Transverse colon (tissue), 3 donors: ENCODE data around the gene PNPLA2.

Experiments used
- CTCF ChIP-seq, 5 experiments: fragments of 200-600 bp in 3 of 5; fragments of 450-650 bp in 2 of 5; sonication (generic) in 3 of 5; IDR thresholded peaks; 1 replicate in 2 of 5; 2 replicates in 3 of 5; pipeline ENCODE4 v1.5.1; 2016 to 2017; ENCODE audit warnings: antibody characterized with exemption in 5 of 5, inconsistent platforms in 3 of 5, mild to moderate bottlenecking in 2 of 5, moderate library complexity in 1 of 5
- EP300 ChIP-seq: sonication (generic); formaldehyde crosslinking; IDR thresholded peaks from one replicate; pipeline ENCODE4 v1.6.1; 2017; ENCODE audit warnings: antibody characterized with exemption, low read depth
- POLR2A ChIP-seq: fragments of 450-650 bp; IDR thresholded peaks from one replicate; pipeline ENCODE4 v1.6.1; 2016; ENCODE audit warnings: antibody characterized with exemption, mild to moderate bottlenecking, moderate library complexity

- TF ChIP-seq POLR2A = no peak
- TF ChIP-seq CTCF (IDR thresholded peaks at IDR 0.05) = no peak
- TF ChIP-seq EP300 = no peak
These were observed 5.7 kb downstream of the PNPLA2 start for GRCh38 chr11:824292-824880.
